NCI-H1417 (cell line): ENCODE data around the gene CNBP.
A peak's percentile ranks its signal among the peaks of the same experiment; 100 is the strongest.
"Not testable (repeated sequence)": the region's sequence is repeated elsewhere in the genome, so short reads cannot be mapped to it uniquely, and the experiment has no call there.

ENCODE experiments used
- DNase-seq, 3 experiments: peaks; one replicate each; lab custom pipeline; 2025; lab: John Stamatoyannopoulos, UW

The CNBP gene

DNA sequence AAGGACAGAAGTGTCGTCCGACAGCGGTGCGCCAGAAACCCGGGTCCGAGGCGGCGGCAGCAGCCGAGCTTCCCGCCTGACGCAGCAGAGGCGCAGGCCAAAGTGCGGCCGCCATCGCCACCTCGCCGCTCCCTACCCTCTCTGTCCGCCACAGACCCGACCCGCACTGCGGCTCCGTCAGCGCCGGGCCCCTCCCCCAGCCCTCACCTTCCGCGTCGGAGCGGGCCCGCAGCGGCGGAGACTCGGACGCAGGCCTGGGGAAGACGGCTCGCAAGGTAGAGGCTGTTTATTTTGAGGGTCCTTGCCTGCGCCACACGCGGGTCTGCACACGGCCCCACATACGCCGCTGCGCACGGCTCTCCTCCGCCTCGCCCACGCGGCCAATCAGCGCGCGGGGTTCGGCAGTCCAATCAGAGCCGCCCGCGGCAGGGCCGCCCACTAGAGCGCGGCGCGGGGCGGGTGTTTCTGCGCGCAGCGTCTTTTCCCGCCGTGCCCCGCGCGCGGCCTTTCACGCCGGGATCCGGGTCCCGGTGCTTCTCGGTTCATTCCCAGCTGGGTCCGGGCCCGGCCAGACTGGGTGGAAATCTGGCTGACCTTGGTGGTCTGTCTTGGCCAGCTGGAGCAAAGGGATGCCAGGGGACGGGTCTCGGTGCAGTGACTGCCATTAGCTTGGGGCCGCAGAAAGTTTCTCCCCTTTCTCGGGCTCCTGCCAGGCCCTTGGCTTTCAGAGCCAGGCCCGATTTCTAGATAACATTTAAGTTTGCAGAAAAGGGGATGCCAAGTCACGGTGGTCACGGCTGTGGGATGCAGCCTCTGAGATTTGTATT is at the start of gene CNBP:
CNBP (minus strand) TSS at position 328 of the 827 bp plus-strand sequence. CDS start 12,139 bp downstream, outside the sequence.
- DNase-seq: peak; percentile 96 to 100 (median 98)

DNA sequence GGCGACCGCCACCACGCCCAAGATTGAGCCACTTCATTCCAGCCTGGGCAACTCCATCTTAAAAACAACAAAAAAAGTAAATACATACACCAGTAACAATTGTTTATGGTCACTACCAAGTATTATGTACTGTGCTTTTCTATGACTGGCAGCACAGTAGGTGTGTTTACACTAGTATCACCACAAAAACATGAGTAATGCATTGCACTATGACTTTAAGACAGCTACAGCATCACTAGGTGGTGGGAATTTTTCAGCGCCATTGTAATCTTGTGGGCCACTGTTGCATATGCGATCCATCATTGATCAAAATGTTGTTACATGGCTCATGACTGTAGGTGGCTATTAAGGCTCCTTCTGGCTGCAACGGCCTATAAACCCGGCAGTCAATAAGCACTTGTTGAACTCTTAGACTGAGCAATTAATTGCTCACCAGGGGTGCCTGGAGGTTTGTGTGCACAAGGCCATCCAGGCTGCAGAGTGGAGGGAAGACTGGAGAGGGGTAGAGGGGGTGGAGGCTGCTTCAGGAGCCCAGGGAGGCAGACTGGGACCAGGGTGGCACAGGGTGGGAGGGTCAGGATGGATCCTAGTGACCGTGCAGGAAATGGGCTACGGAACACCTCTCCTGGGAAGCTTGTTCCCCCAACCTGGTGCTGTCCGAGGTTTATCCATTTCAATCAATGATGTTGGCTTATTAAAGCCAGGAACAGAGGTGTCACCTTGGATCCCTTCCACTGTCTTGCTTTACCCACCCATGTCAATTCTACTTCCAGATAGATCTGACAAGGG is 47.8 kb upstream of the CNBP start:
- DNase-seq: peak in 2 of 3 experiments; percentile 92 to 98

DNA sequence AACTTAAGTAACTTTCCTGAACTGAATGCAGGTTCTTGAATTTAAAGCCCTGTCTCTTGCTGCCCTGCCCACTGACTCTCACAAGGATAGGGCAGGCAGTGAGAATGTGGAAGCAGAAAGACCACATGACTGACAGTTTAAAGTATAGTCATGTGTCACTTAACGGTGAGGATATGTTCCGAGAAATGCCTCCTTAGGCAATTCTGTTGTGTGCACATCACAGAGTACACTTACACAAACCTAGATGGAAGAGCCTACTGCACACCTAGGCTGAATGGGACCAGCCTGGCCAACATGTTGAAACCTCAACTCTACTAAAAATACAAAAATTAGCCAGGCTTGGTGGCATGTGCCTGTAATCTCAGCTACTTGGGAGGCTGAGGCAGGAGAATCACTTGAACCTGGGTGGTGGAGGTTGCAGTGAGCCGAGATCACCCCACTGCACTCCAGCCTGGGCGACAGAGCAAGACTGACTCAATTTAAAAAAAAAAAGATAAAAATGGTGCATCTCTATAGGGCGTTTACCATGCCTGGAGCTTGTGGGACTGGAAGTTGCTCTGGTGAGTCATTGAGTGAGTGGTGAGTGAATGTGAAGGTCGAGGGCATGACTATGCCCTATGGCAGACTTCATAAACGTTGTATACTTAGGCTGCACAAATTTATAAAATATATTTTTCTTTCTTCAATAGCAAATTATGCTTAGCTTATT is 46.8 kb upstream of the CNBP start:
- DNase-seq: no peak

DNA sequence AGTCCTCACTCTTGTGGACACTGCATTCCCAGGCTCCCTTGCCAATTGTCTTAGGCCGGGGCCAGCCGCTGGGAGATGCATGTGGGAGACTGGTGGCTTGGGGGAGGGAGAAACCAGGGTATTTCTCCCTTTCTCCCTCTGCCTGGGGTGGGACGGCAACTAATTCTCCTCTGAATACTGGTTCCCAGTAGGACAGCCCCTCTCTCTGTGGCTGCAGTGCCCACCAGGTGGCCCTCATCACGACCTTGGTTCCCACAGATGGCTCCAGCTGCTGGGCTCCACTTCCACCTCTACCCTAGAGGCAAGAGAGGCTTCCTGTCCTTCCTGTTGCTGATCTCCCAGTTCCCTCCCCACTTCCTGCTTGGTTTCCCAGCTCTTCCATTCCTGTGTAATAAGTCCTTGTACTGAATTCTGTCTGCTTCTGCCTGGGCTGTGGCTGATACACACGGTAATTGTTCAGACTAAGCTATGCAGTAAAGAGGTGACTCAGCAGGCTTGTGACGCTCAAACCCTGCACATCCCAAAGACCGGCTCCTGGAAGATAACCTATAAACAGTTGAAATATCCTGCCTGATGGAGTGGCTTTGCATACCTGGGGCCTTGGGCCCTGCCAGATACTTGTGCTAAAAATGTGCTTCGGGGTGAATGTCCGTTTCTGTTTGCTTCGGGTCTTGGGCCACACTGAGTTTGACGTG is 45.3 kb upstream of the CNBP start:
- no peak for DNase-seq

DNA sequence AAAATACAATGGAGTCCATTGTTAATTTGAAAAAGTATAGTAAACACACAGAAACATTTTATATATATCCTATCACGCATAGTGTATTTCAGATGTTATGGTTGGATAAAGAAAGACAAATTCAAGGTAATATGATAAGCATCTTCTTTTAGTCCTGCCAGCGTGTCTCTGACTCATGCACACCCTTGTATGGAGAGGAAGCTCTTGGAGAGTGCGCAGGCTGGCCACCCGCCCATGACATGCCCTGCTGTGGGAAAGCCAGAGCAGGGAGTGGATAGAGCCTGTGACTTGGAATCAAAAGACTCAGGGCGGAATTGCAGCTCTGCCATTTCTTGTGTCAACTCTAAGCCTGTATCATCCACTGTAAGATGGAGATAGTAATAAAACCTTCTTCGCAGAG is 42.7 kb upstream of the CNBP start:
- DNase-seq: no peak

DNA sequence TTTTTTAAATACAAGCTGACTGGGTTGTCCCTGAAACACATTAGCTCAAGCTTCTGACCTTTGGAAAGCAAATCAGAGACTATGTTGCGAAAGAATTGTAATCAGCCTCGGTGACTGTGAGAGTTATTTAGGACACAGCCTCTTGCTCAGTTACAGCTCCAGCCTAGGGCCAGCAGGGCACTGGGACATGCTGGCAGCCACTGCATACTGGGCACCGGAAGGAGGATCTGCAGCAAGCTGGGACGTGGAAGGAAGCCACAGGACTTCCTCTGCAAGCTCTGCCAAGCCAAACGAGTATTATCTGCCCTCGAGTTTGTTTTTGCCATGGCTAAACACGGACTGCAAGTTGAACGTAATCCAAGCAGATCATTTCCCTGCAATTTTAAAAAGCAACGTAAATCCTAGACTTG is 41.3 kb upstream of the CNBP start:
- peak in 1 of 3 experiments; percentile 29 for DNase-seq

DNA sequence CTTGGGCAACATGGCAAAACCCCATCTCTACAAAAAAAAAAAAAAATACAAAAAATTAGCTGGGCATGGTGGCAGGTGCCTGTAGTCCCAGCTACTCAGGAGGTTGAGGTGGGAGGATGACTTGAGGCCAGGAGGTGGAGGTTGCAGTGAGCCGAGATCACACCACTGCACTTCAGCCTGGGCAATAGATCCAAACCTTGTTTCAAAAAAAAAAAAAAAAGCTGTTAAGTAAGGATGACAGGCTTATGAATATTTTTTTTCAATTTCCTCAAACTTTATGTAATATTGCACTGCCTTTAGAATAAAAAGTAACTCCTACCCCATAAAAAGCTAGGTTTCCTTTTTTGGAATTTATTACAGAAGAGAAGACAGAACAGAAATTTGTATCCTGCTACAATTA is 40.7 kb upstream of the CNBP start:
- DNase-seq: not testable (repeated sequence)

DNA sequence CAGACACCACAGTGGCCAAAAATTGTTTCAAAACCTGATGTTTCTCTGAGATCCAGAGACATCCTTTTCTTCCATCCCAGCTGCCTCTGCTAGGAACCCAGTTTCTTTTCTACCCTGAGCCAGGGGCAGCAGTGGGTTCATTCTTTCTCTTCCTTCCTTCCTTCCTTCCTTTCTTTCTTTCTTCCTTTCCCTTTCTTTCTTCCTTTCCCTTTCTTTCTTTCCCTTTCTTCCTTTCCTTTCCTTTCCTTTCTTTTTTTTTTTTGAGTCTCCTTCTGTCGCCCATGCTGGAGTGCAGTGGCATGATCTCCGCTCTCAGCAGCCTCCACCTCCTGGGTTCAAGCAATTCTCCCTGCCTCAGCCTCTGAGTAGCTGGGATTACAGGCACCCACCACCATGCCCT is 35.0 kb upstream of the CNBP start:
- no peak for DNase-seq

DNA sequence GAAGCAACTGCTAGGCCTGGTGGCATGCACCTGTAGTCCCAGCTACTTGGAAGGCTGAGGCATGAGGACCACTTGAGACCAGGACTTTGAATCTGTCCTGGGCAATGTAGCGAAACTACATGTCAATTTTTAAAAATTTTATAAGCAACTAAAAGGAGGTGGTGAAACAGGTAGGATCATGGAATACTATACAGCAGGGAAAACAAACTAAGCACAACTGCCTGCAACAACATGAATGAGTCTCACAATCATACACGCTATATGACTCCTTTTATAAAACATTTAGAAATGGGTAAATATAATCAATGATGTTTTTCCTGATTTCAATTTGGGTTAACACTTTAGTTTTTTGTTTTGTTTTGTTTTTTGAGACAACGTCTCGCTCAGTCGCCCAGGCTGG is 29.5 kb upstream of the CNBP start:
- no peak for DNase-seq

DNA sequence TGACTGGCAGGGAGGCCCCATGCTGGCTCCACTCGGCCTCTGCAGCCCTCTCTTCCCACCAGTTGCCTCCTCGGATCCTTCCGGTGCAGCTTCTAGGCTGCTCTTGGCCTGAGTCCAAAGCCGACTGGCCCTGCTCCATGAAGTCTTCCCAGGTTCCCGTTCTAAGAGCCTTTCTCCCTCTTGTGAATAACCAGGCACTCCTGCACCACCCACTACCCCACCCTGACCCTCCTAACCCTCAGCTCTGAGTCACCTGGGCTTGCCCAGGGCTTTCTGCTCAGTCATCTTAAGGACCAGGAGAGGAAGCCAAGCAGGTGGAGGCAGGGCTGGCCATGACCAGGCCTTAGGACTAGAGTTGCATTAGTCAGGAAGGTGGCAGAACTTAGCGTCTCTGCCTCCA is 28.1 kb upstream of the CNBP start:
- peak; percentile 29 to 69 (median 52) for DNase-seq

DNA sequence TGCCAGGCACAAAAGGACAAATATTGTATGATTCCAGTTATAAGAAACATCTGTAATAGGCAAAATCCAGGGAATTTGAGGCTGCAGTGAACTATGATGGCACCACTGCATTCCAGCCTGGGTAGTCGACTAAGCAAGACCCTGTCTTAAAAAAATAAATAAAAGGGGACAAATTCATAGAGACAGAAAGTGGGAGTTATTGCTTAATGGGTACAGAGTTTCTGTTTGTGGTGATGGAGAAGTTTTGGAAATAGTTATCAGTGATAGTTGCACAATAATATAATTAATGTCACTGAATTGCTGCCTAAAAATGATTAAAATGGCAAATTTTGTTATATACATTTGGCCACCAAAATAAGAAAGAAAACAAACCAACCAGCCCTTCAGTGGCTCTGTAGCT is 27.6 kb upstream of the CNBP start:
- no peak for DNase-seq

DNA sequence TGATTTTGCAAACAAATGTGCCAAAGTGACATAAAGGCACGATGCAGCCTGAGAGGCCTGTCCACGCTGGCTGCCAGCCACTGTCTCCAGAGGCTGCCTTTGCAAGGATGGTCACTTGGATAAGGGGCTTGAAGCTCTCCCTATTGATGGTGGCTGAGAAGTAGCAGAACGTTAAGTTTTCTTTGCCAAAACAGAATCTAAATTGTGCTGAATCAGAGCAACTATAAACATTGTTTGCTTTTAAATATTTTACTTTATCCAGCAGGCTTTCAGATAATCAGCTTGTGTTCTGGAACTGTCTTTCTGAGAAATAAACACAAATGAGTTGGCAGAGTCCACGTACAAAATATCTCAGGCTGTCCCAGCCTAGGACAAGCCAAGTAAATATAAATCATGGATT is 23.8 kb upstream of the CNBP start:
- no peak for DNase-seq

DNA sequence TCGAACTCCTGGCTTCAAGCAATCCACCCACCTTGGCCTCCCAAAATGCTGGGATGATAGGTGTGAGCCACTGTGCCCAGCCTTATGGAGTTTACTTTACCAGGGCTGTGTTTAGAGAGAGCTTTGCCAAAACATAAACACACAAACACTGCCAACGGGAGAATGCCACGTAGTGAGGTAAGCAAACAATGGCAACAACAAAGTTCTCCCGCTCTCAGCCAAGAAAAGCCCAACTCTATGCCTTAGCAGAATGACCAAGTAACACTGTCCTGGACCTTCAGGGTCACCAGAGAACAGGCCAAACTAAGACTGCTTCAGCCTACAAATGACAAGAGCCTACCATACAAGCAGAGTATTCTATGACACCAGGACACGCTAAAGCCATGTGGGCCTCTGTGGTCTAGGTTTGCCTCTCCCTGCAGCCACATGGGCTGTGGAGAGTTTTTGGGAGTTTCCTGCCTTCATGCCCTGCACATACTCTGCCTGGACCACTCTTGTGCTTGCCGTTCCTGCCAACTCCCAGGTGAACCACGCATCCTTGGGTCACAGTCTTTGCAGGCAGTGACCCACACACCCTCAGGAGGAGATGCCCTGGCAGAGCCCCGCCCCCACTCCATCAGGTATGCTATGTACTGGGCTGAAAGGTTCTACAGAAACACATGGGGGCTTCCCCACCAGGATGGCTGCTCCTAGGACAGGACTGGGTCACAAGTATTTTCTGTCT is 21.6 kb upstream of the CNBP start:
- no peak for DNase-seq

DNA sequence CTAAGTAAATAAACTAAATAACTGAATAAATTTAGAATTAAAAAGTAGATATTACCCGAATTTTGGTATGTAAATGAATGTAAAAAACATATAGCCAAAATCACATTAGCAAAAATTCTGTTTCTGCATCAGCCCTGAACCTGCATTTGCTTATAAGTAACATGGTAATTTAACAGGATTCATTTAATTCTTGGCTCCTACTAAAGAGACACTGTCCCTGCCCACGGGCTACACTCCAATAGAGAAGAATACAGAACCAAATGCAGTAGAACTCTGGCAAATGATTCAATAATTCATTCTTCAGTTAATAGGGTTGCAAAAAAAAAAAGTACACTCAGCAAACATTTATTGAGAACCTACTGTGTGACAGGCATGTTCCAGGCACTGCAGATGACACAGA is 20.8 kb upstream of the CNBP start:
- no peak for DNase-seq

DNA sequence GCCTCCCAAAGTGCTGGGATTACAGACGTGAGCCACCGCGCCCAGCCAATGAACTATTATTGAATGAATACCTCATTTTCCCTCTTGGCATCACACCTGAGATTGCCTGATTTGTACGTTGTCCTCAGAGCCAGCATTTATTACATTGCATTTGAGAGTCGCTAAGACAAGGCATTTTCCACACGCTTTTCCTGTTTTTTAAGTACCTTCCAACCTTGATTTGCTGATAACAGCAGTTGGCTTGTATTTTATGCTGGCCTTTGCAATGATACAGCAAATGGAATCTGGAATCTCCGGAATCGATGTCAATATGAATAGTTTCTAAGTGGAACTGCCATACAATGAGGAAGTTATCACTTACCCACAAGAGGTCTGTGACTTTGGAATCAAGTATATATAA is 15.7 kb upstream of the CNBP start:
- DNase-seq: no peak

DNA sequence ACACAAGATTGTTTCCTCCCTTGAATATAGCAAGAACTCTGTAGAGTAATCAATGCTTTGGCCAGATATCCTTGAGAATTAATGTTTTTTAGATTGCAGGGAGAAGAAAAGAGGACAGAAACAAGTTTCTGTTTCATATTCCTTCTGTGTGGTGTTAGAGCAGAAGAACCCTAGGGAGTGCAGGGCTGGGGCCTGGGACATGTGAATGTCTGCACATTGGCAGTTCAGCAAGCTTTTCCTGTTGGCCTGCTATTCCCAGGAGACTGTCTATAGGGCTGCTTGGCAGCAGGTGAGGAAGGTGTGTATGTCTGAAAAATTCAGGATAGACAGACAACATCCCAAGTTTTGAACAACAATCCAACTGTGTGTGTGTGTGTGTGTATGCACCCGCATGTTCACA is 13.6 kb upstream of the CNBP start:
- DNase-seq: no peak

DNA sequence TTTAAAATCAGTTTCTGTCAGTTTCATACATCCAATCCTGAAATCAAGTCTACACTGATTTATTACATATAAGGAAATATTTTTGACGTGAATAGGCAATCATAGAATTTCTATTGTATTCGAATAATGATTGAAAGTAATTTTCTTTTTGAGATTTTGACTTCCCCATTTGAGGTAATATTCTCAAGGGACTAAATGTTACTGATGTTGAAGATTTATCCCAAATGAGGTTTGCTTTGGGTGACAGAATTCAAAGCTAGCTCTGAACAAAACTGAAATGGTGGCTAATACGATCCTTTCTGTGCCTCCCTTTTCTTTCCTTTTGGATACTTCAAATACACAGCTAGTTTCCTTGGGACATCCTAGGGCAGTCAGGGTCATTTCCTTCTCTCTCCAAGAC is 12.9 kb upstream of the CNBP start:
- no peak for DNase-seq

DNA sequence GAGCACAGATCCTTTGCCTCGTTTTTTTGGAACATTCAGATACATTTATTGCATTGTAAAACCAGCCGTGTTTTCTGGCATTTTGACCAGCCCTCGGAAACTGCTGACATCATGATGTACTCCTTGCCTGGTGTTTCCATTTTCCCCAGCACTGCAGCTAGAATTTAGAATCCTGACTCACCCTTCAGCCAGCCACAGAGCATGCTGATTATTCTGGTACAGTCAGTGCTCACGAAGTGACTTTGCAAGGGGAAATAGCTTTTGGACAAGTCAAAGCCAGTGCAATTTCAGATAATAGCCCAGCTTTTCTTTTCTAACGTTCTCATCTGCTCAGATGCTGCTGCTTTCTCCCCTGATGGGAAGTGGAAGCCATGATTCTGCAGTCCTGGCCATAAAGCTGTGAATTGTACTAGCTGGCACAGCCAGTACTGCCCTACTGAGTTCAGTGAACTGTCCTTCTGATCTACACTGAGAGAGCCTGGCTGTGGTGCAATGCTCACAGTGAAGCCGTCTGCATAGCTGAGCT is 12.1 kb upstream of the CNBP start:
- no peak for DNase-seq

DNA sequence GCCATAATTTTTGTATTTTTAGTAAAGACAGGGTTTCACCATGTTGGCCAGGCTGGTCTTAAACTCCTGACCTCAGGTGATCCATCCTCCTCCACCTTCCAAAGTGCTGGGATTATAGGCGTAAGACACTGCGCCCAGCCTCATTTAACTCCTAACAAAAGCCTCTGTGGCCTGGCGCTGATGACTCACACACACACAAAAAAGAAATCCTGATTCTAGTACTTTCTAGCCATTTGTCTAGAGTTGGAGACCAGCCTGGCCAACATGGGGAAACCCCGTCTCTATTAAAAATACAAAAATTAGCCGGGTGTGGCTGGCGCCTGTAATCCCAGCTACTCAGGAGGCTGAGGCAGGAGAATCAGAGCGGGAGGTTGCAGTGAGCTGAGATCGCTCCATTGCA is 6.1 kb upstream of the CNBP start:
- not testable (repeated sequence) for DNase-seq

DNA sequence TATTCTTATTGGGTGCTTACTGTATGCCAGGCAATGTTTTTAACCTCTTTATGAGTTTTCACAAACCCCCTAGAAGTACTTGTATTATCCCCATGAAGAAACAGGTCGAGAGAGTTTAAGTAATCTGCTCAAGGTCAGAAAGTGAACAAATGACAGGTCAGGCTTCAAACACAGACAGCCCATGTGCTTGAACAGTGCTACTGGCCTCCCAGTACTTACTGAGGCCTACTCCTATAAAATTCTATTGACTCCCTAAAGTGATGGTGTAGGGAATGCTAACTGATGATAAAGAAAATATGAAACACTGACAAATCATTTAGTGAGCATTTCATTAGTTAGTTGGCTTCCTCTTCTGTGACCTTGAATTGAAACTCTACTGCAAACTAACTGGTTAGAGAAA is 4.2 kb upstream of the CNBP start:
- no peak for DNase-seq

DNA sequence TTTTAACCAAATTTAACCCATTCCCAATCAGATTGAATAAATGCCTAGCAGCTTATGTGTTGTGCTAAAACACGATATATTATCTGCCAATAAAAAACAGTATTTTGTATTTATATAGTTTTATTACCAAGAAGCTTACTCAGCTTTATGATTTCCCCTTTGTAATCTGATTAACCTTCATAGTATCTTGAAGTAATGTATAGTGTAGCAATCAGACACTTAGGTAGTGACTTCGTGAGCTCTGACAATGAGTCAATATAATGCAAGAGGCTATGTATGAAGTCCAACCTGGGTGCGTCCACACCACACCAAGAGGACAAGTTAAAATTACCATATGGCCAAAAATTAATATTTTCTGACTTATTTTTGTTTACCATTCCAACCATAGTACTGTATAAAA is 2.1 kb upstream of the CNBP start:
- no peak for DNase-seq
